ENCODE measurements around the gene CEP20. TPM values are rescaled to one million over a fixed set of nuclear protein-coding genes. Genes with fewer than 3 reads are reported as not detected.

The CEP20 gene
- polyA plus RNA-seq, 2 of the 4 experiments (the other 2 are of a cell fraction), result 58.7 to 97.5 TPM

DNA sequence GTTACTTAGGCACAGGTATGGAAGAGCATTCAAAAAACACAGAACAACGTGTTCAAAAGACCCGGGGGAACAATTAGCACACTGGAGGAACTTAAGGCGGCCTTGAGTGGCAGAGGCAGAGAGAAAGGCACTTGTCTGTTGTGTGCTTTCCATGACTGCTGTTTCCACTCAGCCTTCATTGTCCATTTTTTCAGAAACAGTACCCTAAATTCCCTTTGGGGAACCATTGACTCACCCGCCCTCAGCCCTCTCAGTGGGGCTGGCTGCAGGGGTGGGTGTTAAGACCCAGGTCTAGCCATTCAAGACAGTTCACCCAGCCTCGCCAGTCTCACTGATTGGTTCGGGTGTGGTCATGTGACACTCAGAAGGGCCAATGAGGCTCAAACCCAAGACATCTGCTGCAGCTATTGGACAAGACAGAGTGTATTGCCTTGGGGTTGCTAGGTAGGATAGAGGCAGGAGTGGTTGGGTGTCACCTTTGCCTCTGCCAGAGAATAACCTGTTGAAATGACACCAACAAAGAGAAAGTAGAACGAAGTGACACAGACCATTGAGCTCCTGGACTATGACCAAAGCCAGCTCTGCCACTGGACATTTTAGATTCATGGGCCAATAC lies 19.6 kb upstream of the CEP20 start:
- Histone ChIP-seq H3K4me2 (no peak overlapping the region), H3K4me3 (no peak overlapping the region), H3K4me1 (peaks cover under 1% of the 10 kb centered on the region; the same call in 2 of the 3 replicates), H3K9me3 (no peaks in the 10 kb centered on the region), H3K27ac (peak overlapping the region in 1 of 2 experiments; percentile 27; a peak in 1 of 6 replicates)
- FAIRE-seq (no peak), DNase-seq (ENCODE audit: low read depth in 1 of 2, low spot score in 1 of 2) (peak; percentile 55 to 84), ATAC-seq (peak; percentile 74 to 99; a peak in 4 of 6 replicates)
- CTCF ChIA-PET, result interaction anchor here (0.9 to 1.6 kb wide), 2 partner anchors 20 to 123 kb away, joined by 3 to 5 read pairs; partner anchors contain the start of gene CEP20
- 77% methylated on average over 7 of the region's 7 CpGs for WGBS (ENCODE audit: missing lambda C conversion rate)
- POLR2A ChIA-PET, result no interaction called here
- TF ChIP-seq SMC3 (IDR thresholded peaks at IDR 0.05) (no peak), USF2 (IDR thresholded peaks at IDR 0.05) (peak; percentile 75), RFX5 (IDR thresholded peaks at IDR 0.05) (peak; percentile 98), CBX2 (IDR thresholded peaks at IDR 0.05; ENCODE audit: borderline replicate concordance, low read depth) (no peak)

DNA sequence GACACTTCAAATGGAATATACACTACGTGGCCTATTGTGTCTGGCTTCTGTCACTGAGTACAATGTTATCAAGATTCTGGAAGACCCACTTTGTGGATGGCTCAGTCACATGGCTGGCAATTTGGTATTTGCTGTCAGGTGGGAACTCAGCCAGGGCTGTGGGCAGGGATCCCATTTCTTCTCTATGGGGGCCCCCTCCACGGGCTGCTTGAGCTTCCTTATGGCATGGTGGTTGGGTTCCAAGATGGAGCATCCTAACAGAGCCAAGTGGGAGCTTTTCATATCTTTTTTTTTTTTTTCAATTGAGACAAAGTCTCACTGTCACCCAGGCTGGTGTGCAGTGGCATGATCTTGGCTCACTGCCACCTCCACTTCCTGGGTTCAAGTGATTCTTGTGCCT lies 18.0 kb upstream of the CEP20 start:
- no peaks in the 10 kb centered on the region for H3K9me3 ChIP-seq
- H3K27ac ChIP-seq, result peak overlapping the region in 1 of 2 experiments; percentile 16; a peak in 1 of 6 replicates
- WGBS (ENCODE audit: missing lambda C conversion rate), result 62% methylated on average over 2 of the region's 2 CpGs
- CTCF ChIA-PET, result interaction anchor here (1.2 to 1.4 kb wide), 2 partner anchors 32 to 129 kb away, joined by 3 read pairs; no protein-coding TSS in a partner anchor
- POLR2A ChIA-PET, result no interaction called here
- H3K4me1 ChIP-seq, result peaks cover 7% of the 10 kb centered on the region; the same call in 2 of the 3 replicates
- no peak overlapping the region for H3K4me2 ChIP-seq
- no peak for DNase-seq (ENCODE audit: low read depth in 1 of 2, low spot score in 1 of 2)
- H3K4me3 ChIP-seq, result no peak overlapping the region
- FAIRE-seq, result no peak
- TF ChIP-seq GATA3 (IDR thresholded peaks at IDR 0.05; ENCODE audit: borderline replicate concordance) (no peak), EHF (CRISPR knock-in tag; IDR thresholded peaks at IDR 0.05) (no peak), HES2 (IDR thresholded peaks at IDR 0.05) (no peak), POLR2A (IDR thresholded peaks at IDR 0.05; ENCODE audit: low read length) (no peak), ZC3H11A (IDR thresholded peaks at IDR 0.05) (no peak), HDAC2 (IDR thresholded peaks at IDR 0.05) (no peak), RCOR1 (IDR thresholded peaks at IDR 0.05; ENCODE audit: low read depth, low read length) (no peak), ESRRA (IDR thresholded peaks at IDR 0.05; ENCODE audit: borderline replicate concordance, low read length) (no peak), JUNB (IDR thresholded peaks at IDR 0.05) (no peak), FOSB (CRISPR knock-in tag; IDR thresholded peaks at IDR 0.05) (no peak), EHMT2 (IDR thresholded peaks at IDR 0.05; ENCODE audit: low read depth) (no peak), CHD4 (IDR thresholded peaks at IDR 0.05; ENCODE audit: borderline replicate concordance) (no peak), RARB (CRISPR knock-in tag; IDR thresholded peaks at IDR 0.05) (no peak)
- TF ChIP-seq, protein P1, sequence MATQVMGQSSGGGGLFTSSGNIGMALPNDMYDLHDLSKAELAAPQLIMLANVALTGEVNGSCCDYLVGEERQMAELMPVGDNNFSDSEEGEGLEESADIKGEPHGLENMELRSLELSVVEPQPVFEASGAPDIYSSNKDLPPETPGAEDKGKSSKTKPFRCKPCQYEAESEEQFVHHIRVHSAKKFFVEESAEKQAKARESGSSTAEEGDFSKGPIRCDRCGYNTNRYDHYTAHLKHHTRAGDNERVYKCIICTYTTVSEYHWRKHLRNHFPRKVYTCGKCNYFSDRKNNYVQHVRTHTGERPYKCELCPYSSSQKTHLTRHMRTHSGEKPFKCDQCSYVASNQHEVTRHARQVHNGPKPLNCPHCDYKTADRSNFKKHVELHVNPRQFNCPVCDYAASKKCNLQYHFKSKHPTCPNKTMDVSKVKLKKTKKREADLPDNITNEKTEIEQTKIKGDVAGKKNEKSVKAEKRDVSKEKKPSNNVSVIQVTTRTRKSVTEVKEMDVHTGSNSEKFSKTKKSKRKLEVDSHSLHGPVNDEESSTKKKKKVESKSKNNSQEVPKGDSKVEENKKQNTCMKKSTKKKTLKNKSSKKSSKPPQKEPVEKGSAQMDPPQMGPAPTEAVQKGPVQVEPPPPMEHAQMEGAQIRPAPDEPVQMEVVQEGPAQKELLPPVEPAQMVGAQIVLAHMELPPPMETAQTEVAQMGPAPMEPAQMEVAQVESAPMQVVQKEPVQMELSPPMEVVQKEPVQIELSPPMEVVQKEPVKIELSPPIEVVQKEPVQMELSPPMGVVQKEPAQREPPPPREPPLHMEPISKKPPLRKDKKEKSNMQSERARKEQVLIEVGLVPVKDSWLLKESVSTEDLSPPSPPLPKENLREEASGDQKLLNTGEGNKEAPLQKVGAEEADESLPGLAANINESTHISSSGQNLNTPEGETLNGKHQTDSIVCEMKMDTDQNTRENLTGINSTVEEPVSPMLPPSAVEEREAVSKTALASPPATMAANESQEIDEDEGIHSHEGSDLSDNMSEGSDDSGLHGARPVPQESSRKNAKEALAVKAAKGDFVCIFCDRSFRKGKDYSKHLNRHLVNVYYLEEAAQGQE (IDR thresholded peaks at IDR 0.05), result no peak
- no peak for ATAC-seq

- H3K27ac ChIP-seq, result 0 out of 6 replicates have a peak overlapping the region, but pooled peaks of 1 of the 2 experiments have one; percentile 38
- no peak for FAIRE-seq
- POLR2A ChIA-PET, result no interaction called here
- WGBS (ENCODE audit: missing lambda C conversion rate), result 92% methylated on average over 5 of the region's 5 CpGs
- DNase-seq (ENCODE audit: low read depth in 1 of 2, low spot score in 1 of 2), result no peak
- ATAC-seq, result no peak
- peak; percentile 31; the same call in 1 of the 2 replicates for TF ChIP-seq ZC3H11A (IDR thresholded peaks at IDR 0.05)
- TF ChIP-seq HOXB5 (CRISPR knock-in tag; IDR thresholded peaks at IDR 0.05), result no peak
- peaks cover 29% of the 10 kb centered on the region for H3K4me1 ChIP-seq
- H3K4me2 ChIP-seq, result no peak overlapping the region
- H3K4me3 ChIP-seq, result no peak overlapping the region
- CTCF ChIA-PET, result interaction anchor here (1.1 to 1.8 kb wide), 2 partner anchors 11 to 29 kb away, joined by 3 to 6 read pairs; no protein-coding TSS in a partner anchor
- H3K9me3 ChIP-seq, result no peaks in the 10 kb centered on the region
Measured at GRCh38 chr16:15903960-15904359, 15.6 kb upstream of the CEP20 start.

Measured in A549 (cell line).